ENCODE results near the gene RTN4R. TPM values are rescaled to one million over a fixed set of nuclear protein-coding genes. Genes with fewer than 3 reads are reported as not detected.

The RTN4R gene
- total and polyA plus RNA-seq, 2 of the 13 experiments (the other 11 are each of a cell fraction or from before 2014, with no cell fraction given), result 0.22 to 0.77 TPM

GRCh38 chr22:20253161-20253560 is 15.0 kb downstream of the RTN4R start:
- intact Hi-C loops (cut with micrococcal nuclease; ENCODE audit: unreplicated experiment), result no loop called here
- BruUV-seq (replicated peaks), result no TSS peak
- no peak for ATAC-seq

GRCh38 chr22:20251981-20252380 is 16.1 kb downstream of the RTN4R start:
- intact Hi-C loops (cut with micrococcal nuclease; ENCODE audit: unreplicated experiment) (no loop called here), in situ Hi-C loops (cut with HindIII; ENCODE audit: extremely low pct_ligation_motif_present, low pct_unique_long_range_greater_than_20kb) (no loop called here)
- ChIA-PET POLR2A (no interaction called here), CTCF (ENCODE audit: low intra/inter-chr PET ratio, low total read pairs) (no interaction called here)
- no peaks in the 10 kb centered on the region for H3K79me2 ChIP-seq (ENCODE audit: insufficient read depth, low read length)
- FAIRE-seq (no peak), DNase-seq (ENCODE audit: low spot score) (no peak), ATAC-seq (no peak)
- no peak overlapping the region for H3K4me2 ChIP-seq (ENCODE audit: low read depth, low read length)
- no peaks in the 10 kb centered on the region for H3K9me3 ChIP-seq (ENCODE audit: low read length)
- H3K36me3 ChIP-seq (replicated peaks in 1 of 2; ENCODE audit: control insufficient read depth in 1 of 2, insufficient read depth in 2 of 2, low read length in 2 of 2), result no peaks in the 10 kb centered on the region
- BruUV-seq (replicated peaks), result no TSS peak
- peaks cover 3 to 28% of the 10 kb centered on the region in 2 experiments for H3K27me3 ChIP-seq (ENCODE audit: control insufficient read depth in 1 of 2, insufficient read depth in 2 of 2, low read length in 2 of 2)
- H4K20me1 ChIP-seq (ENCODE audit: insufficient read depth, low read length), result no peaks in the 10 kb centered on the region
- H3K27ac ChIP-seq (ENCODE audit: extremely low read length, insufficient read depth, low read length), result no peak overlapping the region
- no peaks in the 10 kb centered on the region for H3K4me1 ChIP-seq (ENCODE audit: insufficient read depth, low read length)
- no peak overlapping the region for H2AFZ ChIP-seq (ENCODE audit: low read length)
- no peak overlapping the region for H3K9ac ChIP-seq (ENCODE audit: insufficient read depth, low read depth, low read length)
- TF ChIP-seq CREB1 (IDR thresholded peaks at IDR 0.05), result peak; percentile 92
- TF ChIP-seq CREB1 (CRISPR knock-in tag; IDR thresholded peaks at IDR 0.05), result no peak
- TF ChIP-seq KAT2B (IDR thresholded peaks at IDR 0.05; ENCODE audit: borderline replicate concordance, low read depth, low read length), result no peak
- no peak for TF ChIP-seq DNMT3B (CRISPR knock-in tag; conservative IDR thresholded peaks at IDR 0.05)
- WGBS (ENCODE audit: low lambda C conversion rate), result 1% methylated on average over 5 of the region's 5 CpGs
- H3K4me3 ChIP-seq (replicated peaks in 1 of 3; ENCODE audit: insufficient read depth in 1 of 3, low read depth in 2 of 3, low read length in 3 of 3), result no peak overlapping the region

More at GRCh38 chr22:20253161-20253560, 15.0 kb downstream of the RTN4R start:
- WGBS (ENCODE audit: low lambda C conversion rate), result 0% methylated on average over 6 of the region's 7 CpGs
- no peaks in the 10 kb centered on the region for H3K36me3 ChIP-seq (replicated peaks in 1 of 2; ENCODE audit: control insufficient read depth in 1 of 2, insufficient read depth in 2 of 2, low read length in 2 of 2)
- FAIRE-seq (no peak), DNase-seq (ENCODE audit: low spot score) (no peak)
- no peak overlapping the region for H3K4me2 ChIP-seq (ENCODE audit: low read depth, low read length)
- TF ChIP-seq, protein P1, sequence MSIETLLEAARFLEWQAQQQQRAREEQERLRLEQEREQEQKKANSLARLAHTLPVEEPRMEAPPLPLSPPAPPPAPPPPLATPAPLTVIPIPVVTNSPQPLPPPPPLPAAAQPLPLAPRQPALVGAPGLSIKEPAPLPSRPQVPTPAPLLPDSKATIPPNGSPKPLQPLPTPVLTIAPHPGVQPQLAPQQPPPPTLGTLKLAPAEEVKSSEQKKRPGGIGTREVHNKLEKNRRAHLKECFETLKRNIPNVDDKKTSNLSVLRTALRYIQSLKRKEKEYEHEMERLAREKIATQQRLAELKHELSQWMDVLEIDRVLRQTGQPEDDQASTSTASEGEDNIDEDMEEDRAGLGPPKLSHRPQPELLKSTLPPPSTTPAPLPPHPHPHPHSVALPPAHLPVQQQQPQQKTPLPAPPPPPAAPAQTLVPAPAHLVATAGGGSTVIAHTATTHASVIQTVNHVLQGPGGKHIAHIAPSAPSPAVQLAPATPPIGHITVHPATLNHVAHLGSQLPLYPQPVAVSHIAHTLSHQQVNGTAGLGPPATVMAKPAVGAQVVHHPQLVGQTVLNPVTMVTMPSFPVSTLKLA (IDR thresholded peaks at IDR 0.05), result peak; percentile 99
- no peak for TF ChIP-seq NFYB (CRISPR knock-in tag; IDR thresholded peaks at IDR 0.05)
- TF ChIP-seq ZNF501 (CRISPR knock-in tag; IDR thresholded peaks at IDR 0.05), result no peak
- no peak for TF ChIP-seq ZNF160 (CRISPR knock-in tag; IDR thresholded peaks at IDR 0.05)
- TF ChIP-seq FOXK2 (IDR thresholded peaks at IDR 0.05), result no peak
- H3K4me1 ChIP-seq (ENCODE audit: insufficient read depth, low read length), result no peaks in the 10 kb centered on the region
- no peak overlapping the region for H2AFZ ChIP-seq (ENCODE audit: low read length)
- H3K9ac ChIP-seq (ENCODE audit: insufficient read depth, low read depth, low read length), result no peak overlapping the region
- H3K4me3 ChIP-seq (replicated peaks in 1 of 3; ENCODE audit: insufficient read depth in 1 of 3, low read depth in 2 of 3, low read length in 3 of 3), result no peak overlapping the region
- in situ Hi-C loops (cut with HindIII; ENCODE audit: extremely low pct_ligation_motif_present, low pct_unique_long_range_greater_than_20kb), result no loop called here
- ChIA-PET CTCF (ENCODE audit: low intra/inter-chr PET ratio, low total read pairs) (no interaction called here), POLR2A (no interaction called here)
- H3K9me3 ChIP-seq (ENCODE audit: low read length), result no peaks in the 10 kb centered on the region
- H3K27me3 ChIP-seq (ENCODE audit: control insufficient read depth in 1 of 2, insufficient read depth in 2 of 2, low read length in 2 of 2), result peaks cover 1 to 25% of the 10 kb centered on the region in 2 experiments
- no peaks in the 10 kb centered on the region for H3K79me2 ChIP-seq (ENCODE audit: insufficient read depth, low read length)
- H3K27ac ChIP-seq (ENCODE audit: extremely low read length, insufficient read depth, low read length), result no peak overlapping the region
- no peaks in the 10 kb centered on the region for H4K20me1 ChIP-seq (ENCODE audit: insufficient read depth, low read length)

All from HepG2 (cell line).